Stimulated activated effector memory CD8-positive, alpha-beta T cell treated with anti-CD3 and anti-CD28 coated beads, Interleukin-12 subunit alpha, Interleukin-12 subunit beta, amount 100 ng/mL, for 72 hours (primary cell): ENCODE measurements around the gene PACSIN2.
A peak's percentile ranks its signal among the peaks of the same experiment; 100 is the strongest.
"Not testable (repeated sequence)": the region's sequence is repeated elsewhere in the genome, so short reads cannot be mapped to it uniquely, and the experiment has no call there.

ENCODE experiments used
- ATAC-seq: fragments of 150-1000 bp; cut with Tn5 transposase; 2 replicates; pipeline ENCODE4 v1.10.0; 2021
- DNase-seq, 2 donors: peaks; one replicate each; pipeline ENCODE4 v3.0.0; 2021 to 2022; ENCODE audit warnings: low spot score in 2 of 2
- H3K27ac Mint-ChIP-seq: one replicate; pipeline ENCODE4 v1.8.0; 2022; ENCODE audit warnings: mild to moderate bottlenecking, mixed read lengths
- H3K36me3 Mint-ChIP-seq: one replicate; pipeline ENCODE4 v1.8.0; 2022; ENCODE audit warnings: mild to moderate bottlenecking, mixed read lengths
- H3K4me1 Mint-ChIP-seq: one replicate; pipeline ENCODE4 v1.8.0; 2022; ENCODE audit warnings: mixed read lengths
- H3K4me3 Mint-ChIP-seq: one replicate; pipeline ENCODE4 v1.8.0; 2022; ENCODE audit warnings: mild to moderate bottlenecking, mixed read lengths
- H3K9me3 Mint-ChIP-seq: one replicate; pipeline ENCODE4 v1.8.0; 2022; ENCODE audit warnings: mixed read lengths

PACSIN2 gene

GRCh38 chr22:42953751-42954150 is 61.2 kb downstream of the PACSIN2 start:
- not testable (repeated sequence) for DNase-seq, H3K4me3 Mint-ChIP-seq, ATAC-seq, H3K27ac Mint-ChIP-seq, H3K36me3 Mint-ChIP-seq, H3K9me3 Mint-ChIP-seq
- H3K4me1 Mint-ChIP-seq, result peaks cover 21% of the 10 kb centered on the region

- ATAC-seq (no peak), DNase-seq (no peak)
- Mint-ChIP-seq H3K27ac (peak overlapping the region; percentile 10), H3K4me3 (no peak overlapping the region), H3K4me1 (peaks cover 31% of the 10 kb centered on the region), H3K9me3 (no peaks in the 10 kb centered on the region), H3K36me3 (no peaks in the 10 kb centered on the region)
Measured at GRCh38 chr22:42951093-42951710, 63.7 kb downstream of the PACSIN2 start.

GRCh38 chr22:42950281-42950680 is 64.7 kb downstream of the PACSIN2 start:
- DNase-seq (no peak), ATAC-seq (no peak)
- Mint-ChIP-seq H3K4me1 (peaks cover 40% of the 10 kb centered on the region), H3K4me3 (no peak overlapping the region), H3K27ac (no peak overlapping the region), H3K36me3 (no peaks in the 10 kb centered on the region), H3K9me3 (no peaks in the 10 kb centered on the region)

GRCh38 chr22:42949159-42949558 is 65.8 kb downstream of the PACSIN2 start:
- Mint-ChIP-seq H3K9me3 (no peaks in the 10 kb centered on the region), H3K4me3 (no peak overlapping the region), H3K27ac (no peak overlapping the region), H3K4me1 (peaks cover 46% of the 10 kb centered on the region), H3K36me3 (no peaks in the 10 kb centered on the region)
- no peak for ATAC-seq
- DNase-seq, result no peak

- no peak overlapping the region for H3K4me3 Mint-ChIP-seq
- no peaks in the 10 kb centered on the region for H3K36me3 Mint-ChIP-seq
- no peaks in the 10 kb centered on the region for H3K9me3 Mint-ChIP-seq
- ATAC-seq (no peak), DNase-seq (no peak)
- H3K27ac Mint-ChIP-seq, result peak overlapping the region; percentile 38
- peaks cover 46% of the 10 kb centered on the region for H3K4me1 Mint-ChIP-seq
Measured at GRCh38 chr22:42948294-42948693, 66.7 kb downstream of the PACSIN2 start.

GRCh38 chr22:42947211-42947990 is 67.5 kb downstream of the PACSIN2 start:
- Mint-ChIP-seq H3K27ac (peak overlapping the region; percentile 38), H3K36me3 (no peaks in the 10 kb centered on the region), H3K4me1 (peaks cover 46% of the 10 kb centered on the region), H3K9me3 (no peaks in the 10 kb centered on the region), H3K4me3 (no peak overlapping the region)
- DNase-seq, result no peak
- ATAC-seq, result peak; percentile 26

- H3K9me3 Mint-ChIP-seq, result no peaks in the 10 kb centered on the region
- no peaks in the 10 kb centered on the region for H3K36me3 Mint-ChIP-seq
- H3K27ac Mint-ChIP-seq, result peak overlapping the region; percentile 38
- no peak overlapping the region for H3K4me3 Mint-ChIP-seq
- no peak for ATAC-seq
- DNase-seq, result no peak
- peaks cover 41% of the 10 kb centered on the region for H3K4me1 Mint-ChIP-seq
Measured at GRCh38 chr22:42946546-42947198, 68.3 kb downstream of the PACSIN2 start.

- H3K27ac Mint-ChIP-seq, result peak overlapping the region; percentile 73
- H3K9me3 Mint-ChIP-seq, result no peaks in the 10 kb centered on the region
- ATAC-seq (no peak), DNase-seq (no peak)
- H3K4me3 Mint-ChIP-seq, result no peak overlapping the region
- peaks cover 35% of the 10 kb centered on the region for H3K4me1 Mint-ChIP-seq
- H3K36me3 Mint-ChIP-seq, result no peaks in the 10 kb centered on the region
Measured at GRCh38 chr22:42945736-42946135, 69.2 kb downstream of the PACSIN2 start.

GRCh38 chr22:42945027-42945426 is 69.9 kb downstream of the PACSIN2 start:
- Mint-ChIP-seq H3K4me3 (no peak overlapping the region), H3K27ac (peak overlapping the region; percentile 73), H3K4me1 (peaks cover 39% of the 10 kb centered on the region), H3K9me3 (no peaks in the 10 kb centered on the region), H3K36me3 (no peaks in the 10 kb centered on the region)
- DNase-seq (no peak), ATAC-seq (peak; percentile 90)

- Mint-ChIP-seq H3K4me3 (no peak overlapping the region), H3K9me3 (no peaks in the 10 kb centered on the region), H3K27ac (no peak overlapping the region), H3K4me1 (peaks cover 46% of the 10 kb centered on the region), H3K36me3 (no peaks in the 10 kb centered on the region)
- DNase-seq, result no peak
- ATAC-seq, result no peak
Measured at GRCh38 chr22:42944409-42944808, 70.5 kb downstream of the PACSIN2 start.

- H3K4me1 Mint-ChIP-seq, result peaks cover 47% of the 10 kb centered on the region
- no peak for DNase-seq
- no peaks in the 10 kb centered on the region for H3K36me3 Mint-ChIP-seq
- no peak overlapping the region for H3K4me3 Mint-ChIP-seq
- no peak overlapping the region for H3K27ac Mint-ChIP-seq
- ATAC-seq, result no peak
- no peaks in the 10 kb centered on the region for H3K9me3 Mint-ChIP-seq
Measured at GRCh38 chr22:42943981-42944380, 71.0 kb downstream of the PACSIN2 start.

DNA sequence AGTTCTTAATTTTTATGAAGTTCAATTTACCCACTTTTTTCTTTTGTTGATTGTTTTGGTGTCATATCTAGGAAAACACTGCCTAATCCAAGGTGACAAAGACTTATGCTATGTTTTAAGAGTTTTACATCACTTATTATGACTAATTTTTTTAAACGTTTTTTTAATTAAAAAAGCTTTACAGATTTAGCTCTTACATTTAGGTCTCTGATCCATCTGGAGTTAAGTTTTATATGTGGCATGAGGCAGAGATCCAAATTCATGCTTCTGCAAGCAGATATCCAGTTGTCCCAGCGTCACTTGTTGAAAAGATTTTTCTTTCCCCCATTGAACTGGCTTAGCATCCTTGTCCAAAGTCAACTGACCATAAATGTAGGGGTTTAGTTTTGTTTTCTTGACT is 72.6 kb downstream of the PACSIN2 start:
- Mint-ChIP-seq H3K36me3 (no peaks in the 10 kb centered on the region), H3K27ac (no peak overlapping the region), H3K4me1 (peaks cover 55% of the 10 kb centered on the region), H3K4me3 (no peak overlapping the region), H3K9me3 (no peaks in the 10 kb centered on the region)
- DNase-seq, result no peak
- ATAC-seq, result no peak

- Mint-ChIP-seq H3K27ac (no peak overlapping the region), H3K9me3 (no peaks in the 10 kb centered on the region), H3K4me1 (peaks cover 44% of the 10 kb centered on the region), H3K4me3 (no peak overlapping the region), H3K36me3 (no peaks in the 10 kb centered on the region)
- ATAC-seq, result no peak
- no peak for DNase-seq
Measured at GRCh38 chr22:42939941-42940653, 74.9 kb downstream of the PACSIN2 start.

DNA sequence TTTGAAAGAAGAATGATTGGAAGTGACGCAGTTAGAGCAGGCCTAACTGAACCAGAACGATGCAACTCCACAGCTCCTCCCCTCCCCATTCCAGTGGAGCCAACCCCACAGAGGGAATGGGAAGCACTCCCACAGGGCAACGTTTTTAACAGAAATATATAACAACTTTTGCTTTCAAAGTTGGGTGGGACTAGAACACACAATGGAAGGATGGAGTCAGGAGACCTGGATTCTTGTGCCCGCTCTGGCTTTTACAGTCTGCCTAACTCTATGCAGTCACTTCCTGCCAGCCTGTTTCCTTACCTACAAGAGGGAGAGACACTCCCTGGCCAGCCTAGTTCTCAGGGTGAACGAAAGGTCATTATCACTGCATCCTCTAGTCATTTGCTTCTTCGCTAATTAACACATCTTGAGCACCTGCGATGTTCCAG is 75.5 kb downstream of the PACSIN2 start:
- ATAC-seq (no peak), DNase-seq (no peak)
- Mint-ChIP-seq H3K9me3 (no peaks in the 10 kb centered on the region), H3K36me3 (no peaks in the 10 kb centered on the region), H3K27ac (no peak overlapping the region), H3K4me1 (peaks cover 46% of the 10 kb centered on the region), H3K4me3 (no peak overlapping the region)

- Mint-ChIP-seq H3K27ac (no peak overlapping the region), H3K4me1 (peaks cover 51% of the 10 kb centered on the region), H3K36me3 (no peaks in the 10 kb centered on the region), H3K9me3 (no peaks in the 10 kb centered on the region), H3K4me3 (no peak overlapping the region)
- ATAC-seq, result no peak
- DNase-seq, result no peak
Measured at GRCh38 chr22:42938976-42939375, 76.0 kb downstream of the PACSIN2 start.
